NOMO-1 treated with dmso at 0.1 percent for 144 hours (cell line): ENCODE measurements around the gene PPP6R1.
"Not testable (repeated sequence)": the region's sequence is repeated elsewhere in the genome, so short reads cannot be mapped to it uniquely, and the experiment has no call there.

Source experiments
- DNase-seq: peaks from one replicate; lab custom pipeline; 2025; ENCODE audit not compliant: unreplicated experiment; lab: John Stamatoyannopoulos, UW

The PPP6R1 gene

DNA sequence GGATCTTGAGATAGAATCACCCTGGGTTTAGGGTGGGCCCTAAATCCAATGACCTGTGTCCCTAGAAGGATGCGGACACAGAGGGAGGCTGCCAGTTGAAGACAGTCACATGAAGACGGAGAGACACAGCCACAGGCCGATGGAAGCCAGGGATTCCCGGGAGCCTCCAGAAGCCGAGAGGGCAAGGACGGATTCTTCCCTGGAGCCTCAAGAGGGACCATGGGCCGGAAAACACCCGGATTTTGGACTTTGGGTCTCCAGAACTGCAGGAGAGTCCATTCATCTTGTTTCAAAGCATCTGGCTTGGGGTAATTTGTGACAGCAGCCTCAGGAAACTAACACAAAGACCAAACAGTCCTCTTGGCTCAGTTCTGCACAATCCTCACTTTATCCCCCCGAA, 32.5 kb downstream of the PPP6R1 start:
- no peak for DNase-seq

DNA sequence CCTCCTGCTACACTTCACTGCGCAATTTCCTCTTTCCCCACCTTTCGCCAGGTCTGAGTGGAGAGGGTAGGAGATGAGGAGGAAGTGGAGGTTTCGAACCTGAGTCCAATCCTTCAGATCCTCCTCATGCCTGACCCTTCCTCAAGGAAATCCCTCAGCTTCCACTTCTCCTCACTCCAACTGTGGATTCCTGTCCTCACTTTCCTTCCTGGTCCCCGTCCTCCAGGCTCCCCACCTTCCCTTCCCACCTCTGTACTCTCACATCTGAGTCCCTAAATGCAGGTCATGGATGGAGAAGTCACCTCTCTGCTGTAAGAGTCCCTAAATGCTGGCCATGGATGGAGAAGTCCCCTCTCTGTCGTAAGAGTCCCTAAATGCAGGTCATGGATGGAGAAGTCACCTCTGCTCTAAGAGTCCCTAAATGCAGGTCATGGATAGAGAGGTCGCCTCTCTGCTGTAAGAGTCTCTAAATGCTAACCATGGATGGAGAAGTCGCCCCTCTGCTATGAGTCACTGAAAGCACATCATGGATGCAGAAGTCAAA, 33.3 kb downstream of the PPP6R1 start:
- DNase-seq, result no peak

DNA sequence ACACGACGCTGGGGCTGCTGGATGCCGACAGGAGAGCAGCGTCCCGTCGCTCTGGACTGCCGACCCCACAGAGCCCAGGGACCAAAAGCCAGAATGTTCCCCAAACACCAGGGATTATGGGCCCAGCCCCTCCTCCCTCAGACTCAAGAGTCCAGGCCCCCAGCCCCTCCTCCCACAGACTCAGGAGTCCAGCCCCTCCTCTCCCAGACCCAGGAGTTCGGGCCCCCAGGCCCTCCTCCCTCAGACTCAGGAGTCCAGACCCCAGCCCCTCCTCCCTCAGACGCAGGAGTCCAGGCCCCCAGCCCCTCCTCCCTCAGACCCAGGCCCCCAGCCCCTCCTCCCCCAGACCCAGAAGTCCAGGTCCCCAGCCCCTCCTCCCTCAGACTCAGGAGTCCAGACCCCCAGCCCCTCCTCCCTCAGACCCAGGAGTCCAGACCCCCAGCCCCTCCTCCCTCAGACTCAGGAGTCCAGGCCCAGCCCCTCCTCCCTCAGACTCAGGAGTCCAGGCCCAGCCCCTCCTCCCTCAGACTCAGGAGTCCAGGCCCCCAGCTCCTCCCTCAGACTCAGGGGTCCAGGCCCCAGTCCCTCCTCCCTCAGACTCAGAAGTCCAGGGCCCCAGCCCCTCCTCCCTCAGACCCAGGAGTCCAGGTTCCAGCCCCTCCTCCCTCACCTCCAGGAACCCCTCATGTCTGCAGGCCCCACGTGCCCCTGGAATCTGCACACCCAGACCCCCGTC, 34.0 kb downstream of the PPP6R1 start:
- DNase-seq, result not testable (repeated sequence)

DNA sequence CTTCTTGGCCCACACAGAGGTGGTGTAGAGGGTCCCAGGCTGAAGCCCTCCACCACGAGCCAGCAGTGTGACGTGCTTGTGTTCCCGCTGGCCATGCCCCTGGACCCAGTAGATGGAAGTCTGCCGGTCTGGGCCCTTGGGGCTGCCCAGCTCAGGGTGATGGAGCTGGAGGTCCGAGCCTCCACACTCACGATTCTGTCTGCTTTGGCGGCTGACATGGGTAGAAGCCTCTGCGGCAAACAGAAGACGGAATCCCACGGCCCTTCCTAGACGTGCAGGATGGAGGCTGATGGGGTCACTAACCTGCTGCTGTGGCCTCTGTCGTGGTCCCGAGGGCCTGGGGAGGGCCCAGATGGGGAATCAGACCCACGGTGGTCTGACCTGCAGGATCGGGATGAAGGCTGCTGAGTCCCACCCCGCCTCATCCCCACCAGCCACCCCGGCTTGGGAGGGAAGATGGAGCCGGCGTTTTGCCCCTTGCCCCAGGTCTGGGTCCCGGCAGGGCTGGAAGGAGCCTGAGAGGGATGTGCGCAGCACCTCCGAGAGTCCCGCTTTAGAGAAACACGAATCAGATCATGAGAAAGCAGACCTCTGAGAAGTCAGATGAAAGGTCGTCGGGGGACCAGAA, 34.7 kb downstream of the PPP6R1 start:
- DNase-seq, result no peak

DNA sequence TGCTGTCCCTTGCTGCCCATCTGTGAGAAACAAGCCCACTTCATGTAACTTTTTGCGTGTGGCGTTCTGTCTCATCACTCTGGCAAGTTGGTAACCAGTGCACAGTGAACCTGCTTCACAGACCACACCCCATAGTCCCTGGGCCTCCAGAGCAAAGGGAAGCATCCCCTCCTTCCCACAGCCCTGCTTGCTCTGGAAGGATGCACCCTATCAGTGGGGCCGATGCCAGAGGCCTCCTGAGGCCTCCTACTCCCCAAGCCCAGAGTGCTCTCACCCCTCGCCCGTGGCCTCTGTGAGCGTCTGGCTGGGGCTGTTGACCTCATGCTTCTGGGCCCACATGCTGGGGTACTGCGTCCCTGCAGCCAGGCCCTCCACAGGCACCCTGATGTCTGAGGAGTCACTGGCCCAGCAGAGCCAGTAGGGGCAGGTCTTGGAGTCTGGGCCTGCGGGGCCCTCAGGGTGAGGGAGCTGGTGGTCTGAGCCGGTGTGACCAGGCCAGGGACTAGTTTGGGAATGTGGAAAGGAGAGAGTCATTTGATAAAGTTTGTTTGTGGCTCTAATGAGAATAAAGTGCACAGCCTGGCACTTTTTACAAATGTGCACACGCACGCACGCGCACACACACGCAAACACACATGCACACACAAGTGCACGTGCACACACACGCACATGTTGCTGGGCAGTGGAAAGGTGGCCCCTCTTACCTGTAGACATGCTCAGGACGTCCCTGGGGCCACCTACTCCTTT, 35.4 kb downstream of the PPP6R1 start:
- DNase-seq, result no peak

DNA sequence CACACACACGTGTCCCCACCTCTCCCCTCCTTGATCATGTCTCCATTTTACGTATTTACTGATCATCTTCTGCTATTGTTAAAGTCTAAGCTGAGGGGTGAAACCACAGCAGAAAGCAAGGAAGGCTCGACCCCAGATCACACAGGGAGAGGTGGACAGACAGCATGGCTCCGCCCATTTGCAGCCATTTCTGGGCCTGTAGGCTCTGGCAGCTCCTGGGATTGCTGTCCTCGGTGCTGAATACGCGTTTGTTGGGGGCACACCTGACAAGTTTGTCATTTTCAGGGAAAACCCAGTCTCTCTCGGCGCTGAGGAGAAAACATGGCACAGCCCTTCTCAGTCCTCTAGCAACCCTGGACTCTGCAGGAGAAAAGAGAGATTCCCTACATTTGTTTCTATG, 38.3 kb downstream of the PPP6R1 start:
- no peak for DNase-seq

DNA sequence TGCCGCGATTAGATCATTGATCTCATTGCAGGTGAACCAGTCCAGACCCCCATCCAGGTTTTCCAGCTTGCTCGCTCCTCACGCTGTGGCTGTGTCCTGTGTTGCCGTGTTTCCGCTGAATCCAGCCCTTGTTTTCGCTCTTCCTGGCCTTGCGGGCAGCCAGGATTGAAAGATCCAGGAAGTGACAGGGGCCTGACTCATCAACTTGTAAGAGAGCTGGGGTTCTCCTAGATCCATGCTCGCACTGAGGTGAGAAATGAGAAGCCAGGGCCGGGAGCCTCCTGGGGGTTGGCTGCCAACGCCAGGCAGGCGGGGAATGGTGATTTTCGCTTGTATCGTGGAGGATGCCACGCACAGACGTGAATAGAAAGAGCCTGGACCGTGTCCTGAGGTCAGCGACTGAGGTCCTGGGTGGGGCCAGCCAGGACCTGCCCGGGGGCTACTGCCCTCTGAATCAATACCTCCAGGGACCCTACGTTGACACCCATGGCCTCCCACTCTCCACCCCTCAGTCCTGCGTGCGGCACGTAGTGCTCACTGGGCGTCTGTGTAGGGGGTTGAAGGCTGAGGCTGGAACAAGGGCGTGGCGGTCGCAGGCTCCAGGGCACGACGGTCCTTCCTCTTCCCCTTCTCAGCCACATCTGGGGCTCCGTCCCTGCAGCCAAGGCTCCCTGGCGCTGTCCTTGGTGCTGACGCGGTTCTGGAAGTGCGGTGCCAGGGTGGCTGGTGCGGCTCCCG, 42.2 kb downstream of the PPP6R1 start:
- DNase-seq, result peak; percentile 99

DNA sequence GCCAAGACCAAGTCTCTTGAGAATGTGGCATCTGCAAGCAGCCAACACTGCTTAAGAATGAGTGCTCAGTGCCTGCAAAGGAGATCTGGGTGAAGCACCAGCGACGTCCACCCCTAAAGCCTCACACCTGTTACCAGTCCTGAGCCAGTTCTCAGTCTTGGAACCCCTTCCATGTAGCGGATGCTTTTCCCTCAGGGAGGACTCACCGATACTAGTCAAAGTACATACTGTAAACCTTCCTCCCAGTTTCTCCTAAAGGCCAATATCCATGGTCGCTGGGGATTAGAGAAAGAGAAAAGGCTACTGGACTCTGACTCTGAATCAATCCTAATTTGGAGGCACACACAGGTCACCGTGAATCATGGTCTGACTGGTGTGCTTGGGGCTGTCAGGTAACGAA, 45.3 kb downstream of the PPP6R1 start:
- no peak for DNase-seq

DNA sequence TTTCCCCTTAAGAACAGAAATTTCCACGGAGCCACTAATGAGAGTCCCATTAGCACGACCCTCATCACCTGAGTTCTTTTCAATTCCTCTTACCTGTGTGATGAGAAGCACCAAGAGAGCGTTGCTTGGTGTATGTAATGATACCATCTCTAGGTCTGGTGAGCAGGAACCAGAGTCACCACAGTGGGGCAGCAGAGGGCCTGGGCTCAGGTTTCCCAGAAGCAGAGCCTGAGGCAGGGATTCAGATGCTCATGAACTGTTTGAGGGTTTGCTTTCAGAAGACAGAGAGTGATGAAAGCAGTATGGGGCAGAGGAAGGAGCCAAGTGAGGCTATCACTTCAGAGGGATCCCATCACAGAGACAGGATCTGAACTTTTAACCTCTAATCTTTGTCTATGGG, 46.4 kb downstream of the PPP6R1 start:
- DNase-seq, result peak; percentile 69

DNA sequence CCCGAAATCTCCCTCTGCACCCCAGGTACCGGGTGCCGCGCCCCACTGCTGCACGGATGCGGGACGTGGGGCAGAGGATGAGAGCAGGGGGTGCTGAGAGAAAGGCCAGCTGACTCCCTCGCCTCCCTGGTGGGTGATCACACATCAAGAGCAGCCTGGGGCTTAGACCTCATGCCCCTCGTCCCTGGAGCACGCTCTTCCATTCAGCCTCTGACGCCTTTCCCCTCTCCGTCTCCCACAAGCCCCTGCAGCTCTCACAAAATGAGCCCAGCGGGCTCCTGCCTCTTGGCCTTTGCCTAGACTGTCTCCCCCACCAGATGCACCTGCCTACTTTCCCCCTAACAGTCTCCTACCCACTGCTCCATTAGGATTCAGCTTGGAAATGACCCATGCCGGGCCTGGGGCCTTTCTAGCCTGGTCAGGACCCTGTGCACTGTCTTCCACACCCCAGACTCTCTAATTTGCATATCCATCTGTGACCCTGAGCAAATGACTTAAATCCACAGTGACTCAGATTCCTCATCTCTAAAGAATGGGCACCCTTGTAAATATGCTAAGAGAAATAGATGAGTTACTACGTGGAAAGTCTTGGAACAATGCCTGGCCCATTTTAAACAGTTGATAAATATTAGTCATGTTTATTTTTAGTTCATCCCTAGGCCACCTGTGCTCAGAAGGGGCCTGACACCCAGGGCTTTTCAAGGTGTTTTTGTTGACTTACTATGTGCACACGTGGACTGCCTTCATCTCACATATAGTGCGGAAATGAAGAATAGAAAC, 48.9 kb downstream of the PPP6R1 start:
- no peak for DNase-seq

DNA sequence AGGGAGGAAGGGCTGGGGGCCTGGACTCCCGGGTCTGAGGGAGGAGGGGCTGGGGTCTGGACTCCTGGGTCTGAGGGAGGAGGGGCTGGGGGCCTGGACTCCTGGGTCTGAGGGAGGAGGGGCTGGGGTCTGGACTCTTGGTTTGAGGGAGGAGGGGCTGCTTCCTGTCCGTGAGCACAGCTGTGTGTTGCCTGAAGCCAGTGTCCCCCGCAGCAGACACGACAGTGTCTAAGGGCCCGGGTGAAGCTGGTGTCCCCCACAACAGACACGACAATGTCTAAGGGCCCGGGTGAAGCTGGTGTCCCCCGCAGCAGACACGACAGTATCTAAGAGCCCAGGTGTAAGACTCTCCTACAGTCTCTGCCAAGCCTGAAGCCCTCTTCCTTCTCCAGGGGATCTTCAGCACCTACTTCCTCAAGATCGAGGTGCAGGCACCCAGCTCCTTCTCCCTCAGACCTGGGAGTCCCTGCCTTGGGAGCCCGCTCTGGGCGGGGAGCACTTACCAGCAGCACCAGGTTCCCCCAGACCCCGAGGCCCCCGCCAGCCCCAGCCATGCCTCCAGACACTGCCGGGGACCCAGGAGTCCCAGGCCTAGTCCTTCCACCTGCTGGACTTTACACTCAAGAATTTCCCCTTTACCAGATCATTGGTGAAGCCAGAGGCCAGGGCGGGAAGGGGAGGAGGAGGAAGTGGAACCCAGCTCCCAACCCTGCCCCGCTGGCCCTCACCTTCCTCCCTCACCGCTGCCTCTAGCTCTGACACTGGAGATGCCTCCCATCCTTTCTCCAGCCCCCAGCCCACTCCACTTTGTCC, 49.7 kb downstream of the PPP6R1 start, which contains the start of gene PTPRH:
Gene PTPRH (minus strand): TSS at position 622 of the 813 bp plus-strand sequence. CDS start 68 bp downstream, at position 554.
- peak; percentile 64 for DNase-seq

DNA sequence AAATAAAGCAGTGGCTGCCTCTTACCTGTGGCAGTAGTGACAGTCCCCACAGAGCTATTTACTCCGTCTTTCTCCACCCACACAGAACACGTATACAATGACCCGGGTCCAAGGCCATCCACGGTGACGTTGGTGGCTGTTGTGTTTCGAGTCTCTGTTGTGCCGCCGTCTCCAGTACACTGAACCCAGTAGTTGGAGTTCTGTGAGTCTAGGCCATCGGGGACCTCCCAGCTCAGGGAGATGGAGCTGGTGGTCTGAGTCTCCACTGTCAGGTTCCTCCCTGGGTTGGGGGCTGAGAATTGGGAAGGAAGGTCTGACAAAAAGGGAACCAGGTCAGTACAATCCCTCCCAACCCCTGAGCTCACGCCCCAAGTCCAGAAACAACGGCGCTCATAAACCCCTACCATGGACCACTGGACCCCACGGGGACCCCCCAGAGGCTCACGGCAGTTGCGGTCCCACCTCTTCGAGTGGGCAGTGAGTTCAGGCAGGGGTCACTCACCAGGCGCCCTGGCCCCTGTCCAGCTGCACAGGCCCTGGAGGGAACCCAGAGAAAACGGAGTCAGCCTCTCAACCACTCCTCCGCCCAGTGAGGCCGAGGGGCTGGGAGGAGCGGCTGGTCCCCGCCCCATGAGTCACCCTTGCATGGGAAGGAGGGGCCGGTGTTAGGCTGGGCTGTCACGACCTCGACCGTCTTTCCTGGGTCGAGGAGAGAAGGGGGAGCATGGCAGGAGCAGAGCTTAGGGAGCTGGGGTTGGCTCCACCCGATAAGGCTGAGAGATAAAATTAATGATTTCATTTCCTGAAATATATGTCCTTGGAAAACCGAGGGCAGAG, 51.9 kb downstream of the PPP6R1 start:
- peak; percentile 78 for DNase-seq

DNA sequence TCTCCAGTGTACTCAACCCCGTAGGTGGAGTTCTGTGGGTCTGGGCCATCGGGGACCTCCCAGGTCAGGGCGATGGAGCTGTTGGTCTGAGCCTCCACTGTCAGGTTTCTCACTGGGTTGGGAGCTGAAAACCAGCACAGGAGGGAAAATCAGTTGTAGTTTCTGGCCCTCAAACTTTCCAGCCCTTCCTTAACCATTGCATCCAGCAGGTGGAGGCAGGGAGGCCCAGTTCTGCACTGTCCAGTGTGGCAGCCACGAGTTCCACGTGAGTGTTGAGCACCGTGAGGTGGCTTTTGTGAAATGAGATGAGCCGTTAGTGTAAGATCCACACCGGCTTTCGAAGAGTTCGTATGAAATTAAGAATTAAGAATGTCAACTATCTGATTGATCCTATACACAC, 56.6 kb downstream of the PPP6R1 start:
- DNase-seq, result not testable (repeated sequence)

DNA sequence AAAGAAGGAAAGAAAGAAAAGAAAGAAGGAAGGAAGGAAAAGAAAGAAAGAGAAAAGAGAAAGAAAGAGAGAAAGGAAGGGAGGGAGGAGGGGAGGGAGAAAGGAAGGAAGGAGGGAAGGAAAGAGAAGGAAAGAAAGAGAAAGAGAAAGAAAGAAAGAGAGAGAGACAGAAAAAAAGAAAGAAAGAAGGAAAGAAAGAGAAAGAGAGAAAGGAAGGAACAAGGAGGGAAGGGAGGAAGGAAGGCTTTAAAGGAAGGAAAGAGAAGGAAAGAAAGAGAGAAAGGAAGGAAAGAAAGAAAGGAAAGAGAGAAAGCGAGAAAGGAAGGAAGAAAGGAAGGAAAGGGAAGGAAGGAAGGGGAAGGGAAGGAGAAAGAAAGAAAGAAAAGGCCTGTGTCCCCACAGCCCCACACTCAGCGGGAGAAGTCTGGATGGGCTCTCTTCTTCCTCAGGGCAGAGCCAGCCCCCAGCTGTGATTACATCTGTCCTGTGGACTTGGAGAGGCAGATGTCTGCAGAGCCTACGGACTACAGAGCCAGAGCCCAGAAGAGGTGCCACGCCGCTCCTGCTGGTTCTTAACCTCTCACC, 59.1 kb downstream of the PPP6R1 start:
- no peak for DNase-seq

DNA sequence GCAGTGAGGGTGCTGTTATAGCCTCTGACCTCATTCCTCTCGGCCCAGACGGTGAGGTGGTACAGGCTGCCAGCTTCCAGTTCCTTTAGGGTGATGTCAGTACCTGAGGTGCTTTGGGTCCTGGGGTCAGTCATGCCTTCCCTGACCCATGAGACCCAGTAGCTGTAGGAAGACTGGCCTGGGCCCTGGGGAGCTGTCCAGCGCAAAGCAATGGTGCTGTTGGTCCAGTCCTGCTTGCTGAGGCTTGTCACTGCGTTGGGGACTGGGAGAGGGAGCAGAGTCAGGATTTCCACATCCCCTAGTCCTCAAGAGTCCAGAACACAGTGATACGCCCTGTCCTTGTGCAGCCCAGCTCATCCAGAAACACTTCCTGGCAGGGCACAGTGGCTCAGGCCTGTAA, 60.2 kb downstream of the PPP6R1 start:
- DNase-seq, result no peak

DNA sequence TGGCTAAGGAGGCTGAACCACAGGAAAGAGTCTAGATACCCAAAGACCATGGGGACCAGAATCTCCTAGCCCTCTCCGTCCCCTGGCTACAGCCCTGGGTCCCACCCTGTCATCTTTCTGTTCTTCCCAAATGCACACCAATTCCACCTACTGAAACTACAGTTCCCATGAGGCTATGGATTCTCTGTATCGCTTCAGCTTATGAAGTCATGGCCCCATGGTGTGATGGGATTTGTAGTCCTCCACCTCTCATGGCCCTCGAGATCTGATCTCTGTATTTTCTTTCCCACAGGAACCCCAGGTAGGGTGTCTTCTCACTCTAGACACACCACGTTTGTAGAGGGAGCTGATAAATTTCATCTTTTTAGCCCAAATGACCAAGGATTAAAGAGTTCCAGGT, 61.3 kb downstream of the PPP6R1 start:
- DNase-seq, result no peak

DNA sequence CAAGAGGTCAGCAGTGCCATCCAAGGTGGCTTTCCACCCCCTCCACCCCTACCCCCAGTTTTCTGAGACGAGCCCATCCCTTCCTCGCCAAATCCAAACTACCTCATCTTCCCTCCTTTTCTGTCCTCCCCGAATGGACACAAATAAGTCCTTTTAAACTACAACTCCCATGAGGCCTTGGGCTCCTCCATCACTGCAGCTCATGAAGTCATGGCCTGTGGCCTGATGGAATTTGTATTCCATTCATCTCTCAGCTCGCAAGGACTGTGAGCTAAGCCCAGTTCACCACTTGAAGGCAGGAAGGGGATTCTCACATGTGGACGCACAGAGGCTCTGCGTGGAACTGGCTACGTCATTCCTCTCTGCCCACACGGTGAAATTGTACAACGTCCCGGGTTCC, 62.0 kb downstream of the PPP6R1 start:
- DNase-seq, result no peak

DNA sequence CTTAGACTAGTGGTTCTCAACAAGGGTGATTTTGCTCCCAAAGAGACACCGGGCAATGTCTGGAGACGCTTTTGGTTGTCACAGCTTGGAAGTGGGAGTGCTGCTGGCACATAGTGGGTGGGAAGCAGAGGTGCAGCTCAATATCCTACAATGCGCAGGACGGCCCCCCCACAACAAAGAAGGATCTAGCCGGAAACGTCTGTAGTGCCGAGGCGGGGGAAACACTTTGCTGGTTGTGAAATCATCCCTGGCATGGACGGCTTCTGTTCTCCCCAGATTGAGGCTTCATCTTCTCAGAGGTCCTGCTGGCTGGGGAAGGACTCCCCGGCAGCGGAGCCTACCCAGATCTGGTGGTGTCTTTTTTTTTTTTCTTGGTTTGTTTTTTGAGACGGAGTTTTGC, 65.3 kb downstream of the PPP6R1 start:
- DNase-seq, result no peak
